ENCODE results near the gene ACTL6B. TPM values are rescaled to one million over a fixed set of nuclear protein-coding genes. Genes with fewer than 3 reads are reported as not detected.

The ACTL6B gene
- total RNA-seq, 1 experiment from 2014 or later, result not detected

DNA sequence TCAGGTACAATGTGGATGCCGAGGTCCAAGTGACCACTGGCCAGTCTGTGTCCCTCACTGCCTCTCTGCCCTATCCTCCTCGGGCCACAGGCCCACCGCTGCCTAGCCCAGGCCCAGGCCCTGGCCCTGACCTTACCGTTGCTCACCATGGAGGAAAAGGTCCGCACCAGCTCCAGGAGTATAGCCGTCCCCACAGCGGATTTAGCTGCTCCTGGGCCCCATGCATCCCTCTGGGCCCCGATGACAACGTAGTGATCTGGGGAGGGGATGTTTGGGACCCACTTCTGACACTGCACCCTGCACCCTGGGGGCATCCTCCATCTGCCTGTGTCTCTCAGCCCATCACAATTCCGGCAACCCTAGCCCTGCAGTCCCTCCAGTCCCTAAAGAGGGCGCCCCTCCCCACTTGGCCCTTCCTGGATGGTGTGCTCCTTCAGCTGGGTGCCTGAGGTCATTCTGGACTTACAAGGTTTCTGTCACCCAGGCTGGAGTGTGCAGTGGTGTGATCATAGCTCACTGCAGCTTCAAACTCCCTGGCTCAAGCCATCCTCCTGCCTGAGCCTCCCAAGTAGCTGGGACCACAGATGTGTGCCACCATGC, 27.0 kb downstream of the ACTL6B start:
- Histone ChIP-seq H3K27me3 (ENCODE audit: low read length) (no peaks in the 10 kb centered on the region), H3K36me3 (ENCODE audit: low read depth, low read length) (no peaks in the 10 kb centered on the region), H3K27ac (ENCODE audit: low read length) (no peak overlapping the region), H3K9ac (ENCODE audit: low read length) (no peak overlapping the region), H3K9me2 (replicated peaks; ENCODE audit: low read length) (no peaks in the 10 kb centered on the region), H3K79me2 (ENCODE audit: low read length) (no peaks in the 10 kb centered on the region), H4K20me1 (ENCODE audit: low read length) (no peaks in the 10 kb centered on the region), H3K4me3 (ENCODE audit: low read length) (no peak overlapping the region), H2AFZ (ENCODE audit: low read length) (no peak overlapping the region), H3F3A (ENCODE audit: low read length, unreplicated experiment) (no peaks in the 10 kb centered on the region), H3K9me3 (ENCODE audit: low read length) (no peaks in the 10 kb centered on the region), H3K4me1 (ENCODE audit: insufficient read depth, low read length) (peaks cover 6% of the 10 kb centered on the region), H3K4me2 (ENCODE audit: low read length) (no peak overlapping the region)
- ChIA-PET POLR2A (ENCODE audit: unreplicated experiment) (no interaction called here), CTCF (no interaction called here)
- ATAC-seq, result peak; percentile 16; the same call in 1 of the 2 replicates
- intact Hi-C loops (cut with micrococcal nuclease), result loop anchor here (5.0 kb wide), 1 partner anchor 43 kb away; the partner anchor contains the start of gene GNB2
- TF ChIP-seq, protein P1, sequence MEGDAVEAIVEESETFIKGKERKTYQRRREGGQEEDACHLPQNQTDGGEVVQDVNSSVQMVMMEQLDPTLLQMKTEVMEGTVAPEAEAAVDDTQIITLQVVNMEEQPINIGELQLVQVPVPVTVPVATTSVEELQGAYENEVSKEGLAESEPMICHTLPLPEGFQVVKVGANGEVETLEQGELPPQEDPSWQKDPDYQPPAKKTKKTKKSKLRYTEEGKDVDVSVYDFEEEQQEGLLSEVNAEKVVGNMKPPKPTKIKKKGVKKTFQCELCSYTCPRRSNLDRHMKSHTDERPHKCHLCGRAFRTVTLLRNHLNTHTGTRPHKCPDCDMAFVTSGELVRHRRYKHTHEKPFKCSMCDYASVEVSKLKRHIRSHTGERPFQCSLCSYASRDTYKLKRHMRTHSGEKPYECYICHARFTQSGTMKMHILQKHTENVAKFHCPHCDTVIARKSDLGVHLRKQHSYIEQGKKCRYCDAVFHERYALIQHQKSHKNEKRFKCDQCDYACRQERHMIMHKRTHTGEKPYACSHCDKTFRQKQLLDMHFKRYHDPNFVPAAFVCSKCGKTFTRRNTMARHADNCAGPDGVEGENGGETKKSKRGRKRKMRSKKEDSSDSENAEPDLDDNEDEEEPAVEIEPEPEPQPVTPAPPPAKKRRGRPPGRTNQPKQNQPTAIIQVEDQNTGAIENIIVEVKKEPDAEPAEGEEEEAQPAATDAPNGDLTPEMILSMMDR (conservative IDR thresholded peaks at IDR 0.05; ENCODE audit: low read depth, low read length), result peak; percentile 56
- TF ChIP-seq EZH2 (IDR thresholded peaks at IDR 0.05; ENCODE audit: low read length, unreplicated experiment) (no peak), EZH2phosphoT487 (IDR thresholded peaks at IDR 0.05; ENCODE audit: borderline replicate concordance, low read length) (no peak)
- DNase-seq, result peak; percentile 55
- BruUV-seq (replicated peaks), result no TSS peak

- Histone ChIP-seq H3F3A (ENCODE audit: low read length, unreplicated experiment) (no peaks in the 10 kb centered on the region), H3K9me3 (ENCODE audit: low read length) (no peaks in the 10 kb centered on the region), H3K27me3 (ENCODE audit: low read length) (no peaks in the 10 kb centered on the region), H3K4me1 (ENCODE audit: insufficient read depth, low read length) (peaks cover 6% of the 10 kb centered on the region), H3K36me3 (ENCODE audit: low read depth, low read length) (no peaks in the 10 kb centered on the region), H3K27ac (ENCODE audit: low read length) (no peak overlapping the region), H3K4me2 (ENCODE audit: low read length) (peak overlapping the region; percentile 98), H3K4me3 (ENCODE audit: low read length) (peak overlapping the region; percentile 75), H2AFZ (ENCODE audit: low read length) (no peak overlapping the region), H3K79me2 (ENCODE audit: low read length) (no peaks in the 10 kb centered on the region), H4K20me1 (ENCODE audit: low read length) (no peaks in the 10 kb centered on the region), H3K9me2 (replicated peaks; ENCODE audit: low read length) (no peaks in the 10 kb centered on the region), H3K9ac (ENCODE audit: low read length) (peak overlapping the region; percentile 78)
- no TSS peak for BruUV-seq (replicated peaks)
- DNase-seq, result no peak
- intact Hi-C loops (cut with micrococcal nuclease), result loop anchor here (5.0 kb wide), 1 partner anchor 45 kb away; the partner anchor contains the start of gene GNB2
- POLR2A ChIA-PET (ENCODE audit: unreplicated experiment), result no interaction called here
- CTCF ChIA-PET, result no interaction called here
- no peak for ATAC-seq
- TF ChIP-seq, protein P1 (conservative IDR thresholded peaks at IDR 0.05; ENCODE audit: low read depth, low read length), result no peak
- no peak for TF ChIP-seq EZH2phosphoT487 (IDR thresholded peaks at IDR 0.05; ENCODE audit: borderline replicate concordance, low read length)
- TF ChIP-seq EZH2 (IDR thresholded peaks at IDR 0.05; ENCODE audit: low read length, unreplicated experiment), result no peak
These were observed 29.1 kb downstream of the ACTL6B start for GRCh38 chr7:100627238-100627549.

DNA sequence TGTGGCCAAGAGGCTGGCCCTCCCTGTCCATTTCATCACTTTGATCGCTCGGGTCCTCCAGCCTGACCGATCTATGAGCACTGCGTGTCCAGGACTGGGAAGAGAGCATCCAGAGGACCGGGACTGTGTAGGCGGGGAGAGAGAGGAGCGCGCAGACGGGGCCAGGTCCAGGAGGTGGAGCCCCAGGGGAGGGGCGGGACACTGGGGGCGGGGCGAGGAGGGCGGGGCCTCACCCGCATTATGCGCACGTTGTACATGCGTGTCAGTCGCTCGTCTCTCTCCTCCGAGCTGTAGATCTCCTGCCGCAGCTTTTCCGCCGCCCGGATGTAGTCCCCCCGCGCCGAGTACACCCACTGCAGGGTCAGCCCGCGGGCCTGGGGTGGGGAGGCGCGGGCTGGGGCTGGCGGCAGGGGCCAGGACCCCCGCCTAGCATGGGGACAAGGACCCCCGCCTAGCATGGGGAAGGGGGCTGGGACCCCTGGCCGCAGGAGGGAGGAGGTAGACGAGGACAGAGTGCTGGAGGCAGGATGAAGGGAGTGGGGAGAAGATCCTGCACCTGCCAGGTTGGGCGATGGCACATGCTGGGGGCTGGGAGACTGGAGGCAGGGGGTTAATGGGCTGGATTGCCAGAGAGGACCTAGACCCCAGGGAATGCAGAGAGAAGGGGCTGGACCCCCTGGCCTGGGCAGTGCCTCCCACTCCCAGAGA, 29.6 kb downstream of the ACTL6B start:
- no peaks in the 10 kb centered on the region for H3K9me3 ChIP-seq (ENCODE audit: low read length)
- H3K36me3 ChIP-seq (ENCODE audit: low read depth, low read length), result no peaks in the 10 kb centered on the region
- no peaks in the 10 kb centered on the region for H3K9me2 ChIP-seq (replicated peaks; ENCODE audit: low read length)
- H3K9ac ChIP-seq (ENCODE audit: low read length), result peak overlapping the region; percentile 78
- ChIA-PET CTCF (no interaction called here), POLR2A (ENCODE audit: unreplicated experiment) (interaction anchor here (0.5 to 0.6 kb wide), 2 partner anchors 19 to 148 kb away, joined by 3 to 4 read pairs; no protein-coding TSS in a partner anchor)
- DNase-seq (peak; percentile 84), ATAC-seq (peak; percentile 98)
- H4K20me1 ChIP-seq (ENCODE audit: low read length), result no peaks in the 10 kb centered on the region
- TSS peak; percentile 41 for BruUV-seq (replicated peaks)
- H3K4me2 ChIP-seq (ENCODE audit: low read length), result peak overlapping the region; percentile 98
- H3K27ac ChIP-seq (ENCODE audit: low read length), result no peak overlapping the region
- peak overlapping the region; percentile 82 for H2AFZ ChIP-seq (ENCODE audit: low read length)
- peak overlapping the region; percentile 75 for H3K4me3 ChIP-seq (ENCODE audit: low read length)
- intact Hi-C loops (cut with micrococcal nuclease), result loop anchor here (5.0 kb wide), 1 partner anchor 46 kb away; the partner anchor contains the start of gene GNB2
- H3K79me2 ChIP-seq (ENCODE audit: low read length), result no peaks in the 10 kb centered on the region
- no peak for TF ChIP-seq EZH2phosphoT487 (IDR thresholded peaks at IDR 0.05; ENCODE audit: borderline replicate concordance, low read length)
- TF ChIP-seq, protein P1 (conservative IDR thresholded peaks at IDR 0.05; ENCODE audit: low read depth, low read length), result no peak
- no peak for TF ChIP-seq EZH2 (IDR thresholded peaks at IDR 0.05; ENCODE audit: low read length, unreplicated experiment)
- no peaks in the 10 kb centered on the region for H3F3A ChIP-seq (ENCODE audit: low read length, unreplicated experiment)
- H3K27me3 ChIP-seq (ENCODE audit: low read length), result no peaks in the 10 kb centered on the region
- H3K4me1 ChIP-seq (ENCODE audit: insufficient read depth, low read length), result peaks cover 6% of the 10 kb centered on the region

Measured in PC-3 (cell line).